Thoracic aorta (tissue), 2 donors: ENCODE measurements around the gene TMEM150B. TPM values are rescaled to one million over a fixed set of nuclear protein-coding genes. Genes with fewer than 3 reads are reported as not detected.

ENCODE experiments used
- ATAC-seq: fragments of 150-250 bp; one replicate; pipeline ENCODE4 v1.8.0; 2017; ENCODE audit warnings: low read depth; ENCODE audit not compliant: insufficient number of reproducible peaks, low FRiP score
- DNase-seq: peaks from one replicate; pipeline ENCODE4 v3.0.0-alpha.2; 2020; ENCODE audit warnings: low spot score
- H3K27ac ChIP-seq, 2 donors: fragments of 200-600 bp; sonication (generic); 1 replicate in 1 of 2; 2 replicates in 1 of 2; pipeline ENCODE4 v1.5.1; 2016; ENCODE audit warnings: mild to moderate bottlenecking in 2 of 2, moderate library complexity in 2 of 2
- H3K27me3 ChIP-seq: fragments of 200-600 bp; sonication (generic); replicated peaks from 2 replicates; pipeline ENCODE4 v1.6.0; 2016; ENCODE audit warnings: mild to moderate bottlenecking; ENCODE audit not compliant: insufficient read depth
- H3K36me3 ChIP-seq: fragments of 200-600 bp; sonication (generic); one replicate; pipeline ENCODE4 v1.5.1; 2016
- H3K4me1 ChIP-seq, 2 donors: fragments of 200-600 bp; sonication (generic); 1 replicate in 1 of 2; 2 replicates in 1 of 2; pipeline versions ENCODE4 v1.5.1 to v1.6.0; 2016; ENCODE audit warnings: low read depth in 2 of 2, mild to moderate bottlenecking in 1 of 2; ENCODE audit not compliant: control insufficient read depth in 1 of 2
- H3K4me3 ChIP-seq: fragments of 200-600 bp; sonication (generic); 2 replicates; pipeline ENCODE4 v1.5.1; 2016; ENCODE audit warnings: mild to moderate bottlenecking
- H3K9me3 ChIP-seq: fragments of 200-600 bp; sonication (generic); 2 replicates; pipeline ENCODE4 v1.5.1; 2016
- CTCF ChIP-seq: fragments of 200-600 bp; sonication (generic); IDR thresholded peaks from one replicate; pipeline ENCODE4 v1.5.1; 2019; ENCODE audit warnings: antibody characterized with exemption
- total RNA-seq, 2 donors: library from RNA; depleted of rRNA; stranded (reverse); fragments of >200 nt; gene quantifications; one replicate each; pipeline versions ENCODE4 v1.1.0 to v1.2.3, GENCODE V29; 2016

Gene TMEM150B
- total RNA-seq, 2 donors from 2014 or later = 6.8 TPM; not detected in 1

GRCh38 chr19:55265173-55265572 is 60.0 kb downstream of the TMEM150B start:
- TF ChIP-seq CTCF = no peak
- Histone ChIP-seq H3K27me3 (no peaks in the 10 kb centered on the region), H3K4me1 (peaks cover 0 to 2% of the 10 kb centered on the region in 2 donors), H3K27ac (no peak overlapping the region), H3K4me3 (no peak overlapping the region), H3K9me3 (no peaks in the 10 kb centered on the region), H3K36me3 (peaks cover 6% of the 10 kb centered on the region)
- DNase-seq = no peak
- no peak for ATAC-seq

GRCh38 chr19:55264531-55264930 is 60.6 kb downstream of the TMEM150B start:
- peaks cover 5 to 9% of the 10 kb centered on the region in 2 donors for H3K4me1 ChIP-seq
- peaks cover 6% of the 10 kb centered on the region for H3K36me3 ChIP-seq
- DNase-seq (no peak), ATAC-seq (no peak)
- no peak for TF ChIP-seq CTCF
- H3K27me3 ChIP-seq = no peaks in the 10 kb centered on the region
- no peaks in the 10 kb centered on the region for H3K9me3 ChIP-seq
- no peak overlapping the region for H3K4me3 ChIP-seq
- no peak overlapping the region for H3K27ac ChIP-seq

Other genes starting within 250 kb of the TMEM150B start
- 10 to 100 TPM in 1 of 2 donors, 1 to 10 TPM in 1; 5.4 to 16.3 TPM for gene EPS8L1, start 249.5 kb downstream of the TMEM150B start, total RNA-seq
- gene PPP1R12C, start 207.7 kb downstream of the TMEM150B start, total RNA-seq = 100 to 1,000 TPM; 194 to 250 TPM
- gene TNNT1, start 176.1 kb downstream of the TMEM150B start, total RNA-seq = not detected
- not detected for gene TNNI3, start 167.6 kb downstream of the TMEM150B start, total RNA-seq
- not detected for gene DNAAF3, start 158.7 kb downstream of the TMEM150B start, total RNA-seq
- not detected for gene SYT5, start 145.1 kb downstream of the TMEM150B start, total RNA-seq
- 1 to 10 TPM in 1 of 2 donors, under 1 TPM in 1; 0.14 to 1.1 TPM for gene PTPRH, start 115.8 kb downstream of the TMEM150B start, total RNA-seq
- 1 to 10 TPM; 2.4 to 4.8 TPM for gene TMEM86B, start 96.6 kb downstream of the TMEM150B start, total RNA-seq
- 10 to 100 TPM; 46.7 to 52.3 TPM for gene PPP6R1, start 66.3 kb downstream of the TMEM150B start, total RNA-seq
- gene HSPBP1, start 45.2 kb downstream of the TMEM150B start, total RNA-seq = 10 to 100 TPM; 26.8 to 26.9 TPM
- 10 to 100 TPM; 10.8 to 16.7 TPM for gene BRSK1, start 41.3 kb downstream of the TMEM150B start, total RNA-seq
- gene KMT5C, start 14.5 kb upstream of the TMEM150B start, total RNA-seq = 10 to 100 TPM; 10.2 to 25.2 TPM
- gene COX6B2, start 29.4 kb upstream of the TMEM150B start, total RNA-seq = not detected
- not detected for gene GARIN5B, start 37.9 kb upstream of the TMEM150B start, total RNA-seq
- gene IL11, start 45.1 kb upstream of the TMEM150B start, total RNA-seq = under 1 TPM in 1 of 2 donors, not detected in 1; 0.92 TPM
- not detected for gene TMEM190, start 51.5 kb upstream of the TMEM150B start, total RNA-seq
- gene TMEM238, start 59.0 kb upstream of the TMEM150B start, total RNA-seq = 1 to 10 TPM in 1 of 2 donors, not detected in 1; 4.2 TPM
- 100 to 1,000 TPM; 175 to 274 TPM for gene RPL28, start 60.6 kb upstream of the TMEM150B start, total RNA-seq
- 10 to 100 TPM; 16.3 to 17.9 TPM for gene UBE2S, start 82.4 kb upstream of the TMEM150B start, total RNA-seq
- not detected for gene SHISA7, start 118.0 kb upstream of the TMEM150B start, total RNA-seq
- gene ISOC2, start 136.3 kb upstream of the TMEM150B start, total RNA-seq = 10 to 100 TPM; 18.8 to 27.4 TPM
- gene C19orf85, start 139.4 kb upstream of the TMEM150B start, total RNA-seq = not detected
- 1 to 10 TPM; 3.5 to 7.2 TPM for gene ZNF628, start 151.3 kb upstream of the TMEM150B start, total RNA-seq
- gene NAT14, start 159.8 kb upstream of the TMEM150B start, total RNA-seq = 1 to 10 TPM; 3.4 to 3.8 TPM
- gene SSC5D, start 163.1 kb upstream of the TMEM150B start, total RNA-seq = 10 to 100 TPM in 1 of 2 donors, 1 to 10 TPM in 1; 4.3 to 58.3 TPM
- gene SBK2, start 211.8 kb upstream of the TMEM150B start, total RNA-seq = not detected
- not detected for gene SBK3, start 220.2 kb upstream of the TMEM150B start, total RNA-seq